Stimulated activated CD4-positive, alpha-beta T cell treated with anti-CD3 and anti-CD28 coated beads, Interleukin-1b, Interleukin-23, amount 100 ng/mL, for 4 hours (primary cell): Measurements from ENCODE around the gene BAIAP3.

ENCODE experiments used
- DNase-seq, 2 donors: peaks; one replicate each; pipeline ENCODE4 v3.0.0-alpha.2; 2020; ENCODE audit warnings: low read depth in 2 of 2

Gene BAIAP3

DNA sequence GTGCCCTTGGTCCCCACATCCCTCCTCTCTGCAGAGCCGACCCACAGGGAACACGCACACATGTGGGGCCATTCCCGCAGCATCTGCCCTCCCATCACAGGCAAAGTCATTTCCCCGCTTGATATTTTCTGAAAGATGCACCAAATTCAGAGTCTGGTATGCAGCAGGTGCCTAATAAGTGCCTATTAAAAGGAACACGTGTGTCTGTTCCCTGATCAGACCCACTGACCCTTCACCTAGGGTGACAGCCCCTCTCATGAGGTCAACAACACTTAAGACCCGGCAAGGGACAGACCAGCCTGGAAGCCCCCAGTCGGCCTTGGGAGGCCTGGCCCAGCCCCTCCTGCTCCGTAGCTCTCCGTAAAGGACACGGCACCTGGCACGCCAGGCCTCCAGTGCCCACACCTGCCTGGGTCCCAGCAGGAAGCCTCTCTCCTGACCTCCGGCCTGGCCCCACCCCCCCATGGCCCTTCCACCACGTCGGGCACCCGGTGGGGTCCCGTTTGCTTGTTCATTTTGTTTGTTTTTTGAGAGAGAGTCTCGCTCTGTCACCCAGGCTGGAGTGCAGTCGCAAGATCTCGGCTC is 61.0 kb downstream of the BAIAP3 start:
- DNase-seq = no peak

DNA sequence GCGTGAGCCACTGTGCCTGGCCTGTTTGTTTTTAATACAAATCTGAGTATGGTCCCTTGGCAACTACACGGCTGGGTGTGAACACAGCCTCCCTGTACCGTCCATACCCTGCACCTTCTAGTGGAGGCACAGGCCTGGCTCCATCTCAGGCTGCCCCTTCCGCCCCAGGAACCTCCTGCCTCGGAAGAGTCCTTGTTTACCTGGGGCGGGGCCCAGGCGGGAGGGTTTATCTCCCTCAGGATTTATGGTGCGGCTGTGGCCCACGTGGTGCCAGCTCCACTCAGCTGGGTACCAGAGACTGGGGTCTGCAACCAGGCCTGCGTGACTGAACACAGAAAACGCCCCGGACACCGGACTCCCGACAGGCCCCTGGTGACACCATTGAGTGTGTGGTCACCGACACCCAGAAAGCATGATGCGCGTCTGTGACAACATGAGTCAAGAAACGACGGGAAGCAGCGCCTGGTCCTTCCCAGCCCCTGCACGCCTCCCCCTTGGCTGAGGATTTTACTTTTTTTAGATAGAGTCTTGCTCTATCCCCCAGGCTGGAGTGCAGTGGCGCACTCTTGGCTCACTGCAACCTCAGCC is 62.1 kb downstream of the BAIAP3 start:
- no peak for DNase-seq

GRCh38 chr16:1397779-1398178 is 64.3 kb downstream of the BAIAP3 start:
- DNase-seq = no peak

DNA sequence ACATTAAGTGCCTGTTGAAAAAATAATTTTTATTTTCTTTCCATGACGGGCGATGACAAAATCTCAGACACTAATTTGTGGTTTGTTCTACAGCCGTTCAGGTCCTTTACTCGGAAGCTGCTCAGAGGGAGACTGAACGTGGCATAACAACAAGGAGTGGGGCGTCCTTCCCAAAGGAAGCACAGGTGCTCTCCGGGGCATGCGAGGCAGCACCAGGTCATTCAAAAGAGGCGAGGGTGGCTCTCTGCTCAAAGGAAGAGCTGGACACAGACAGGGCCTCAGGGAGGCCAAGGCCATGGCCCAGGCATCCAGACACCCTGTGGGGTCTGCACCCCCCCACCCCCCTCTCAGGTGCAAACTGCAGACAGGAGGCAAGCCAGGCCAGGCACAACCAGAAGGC is 64.9 kb downstream of the BAIAP3 start:
- no peak for DNase-seq
